Measurements from ENCODE around the gene TFF3.

Gene TFF3

DNA sequence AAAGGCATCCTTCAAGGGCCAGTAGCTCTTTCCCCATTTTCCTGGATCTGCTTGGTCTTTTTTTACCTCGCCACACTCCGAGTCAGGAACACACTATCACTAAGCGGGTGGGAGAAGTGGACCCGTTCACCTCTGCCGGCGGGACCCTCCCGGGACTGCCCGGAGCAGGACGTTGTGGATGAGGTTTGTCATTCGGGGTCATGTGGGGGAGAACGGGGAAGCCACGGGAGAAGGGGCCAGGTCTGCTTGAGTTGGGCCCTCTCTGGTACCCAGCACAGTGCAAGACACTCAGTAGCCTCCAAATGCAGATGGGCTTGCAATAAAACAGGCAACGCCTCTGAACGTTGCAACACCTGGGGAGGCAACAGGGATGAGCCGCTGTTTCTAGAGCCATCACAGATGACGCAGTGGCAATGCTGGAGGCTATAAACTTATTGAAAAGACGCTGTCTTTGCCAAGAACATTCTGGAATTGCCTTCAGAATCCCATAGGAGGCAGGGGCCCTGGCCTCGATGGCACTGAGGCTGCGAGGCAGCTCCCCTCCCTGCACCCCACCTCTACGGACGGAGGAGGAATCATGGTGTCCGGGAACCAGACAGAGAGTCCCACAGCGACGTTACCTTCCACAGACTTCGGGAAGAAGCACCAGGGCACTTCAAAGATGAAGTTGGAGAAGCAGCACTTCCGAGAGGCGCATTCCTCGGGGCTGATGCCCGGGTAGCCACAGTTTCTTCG lies 31.8 kb upstream of the TFF3 start:
- peaks cover 4% of the 10 kb centered on the region for H3K4me1 ChIP-seq (ENCODE audit: control insufficient read depth, insufficient read depth, low read depth, low read length)
- no peak overlapping the region for H2BK12ac ChIP-seq (ENCODE audit: low read length in 2 of 2)
- H3K4me3 ChIP-seq (ENCODE audit: insufficient read depth in 1 of 2, low read depth in 1 of 2, low read length in 2 of 2): no peak overlapping the region
- WGBS: 90% methylated on average over 30 of the region's 30 CpGs
- H3K9ac ChIP-seq (ENCODE audit: low read length): no peak overlapping the region
- no peaks in the 10 kb centered on the region for H3K36me3 ChIP-seq (ENCODE audit: control insufficient read depth in 1 of 2, insufficient read depth in 2 of 2, low read depth in 1 of 2, low read length in 2 of 2)
- no peak overlapping the region for H3K4me2 ChIP-seq (ENCODE audit: low read length, poor library complexity, severe bottlenecking)
- no peak overlapping the region for H2BK120ac ChIP-seq (ENCODE audit: low read depth, low read length)
- no peak overlapping the region for H2BK15ac ChIP-seq (ENCODE audit: low read depth, poor library complexity, severe bottlenecking)
- no peaks in the 10 kb centered on the region for H3K79me1 ChIP-seq (replicated peaks; ENCODE audit: low read length, poor library complexity, severe bottlenecking)
- H3K9me3 ChIP-seq (ENCODE audit: control insufficient read depth, low read length): no peaks in the 10 kb centered on the region
- H3K18ac ChIP-seq (ENCODE audit: low read depth in 1 of 2, low read length in 2 of 2): no peak overlapping the region
- peaks cover 13 to 19% of the 10 kb centered on the region in 2 experiments for H3K27me3 ChIP-seq (ENCODE audit: control insufficient read depth in 1 of 2, insufficient read depth in 1 of 2, low read length in 2 of 2)
- H3K4ac ChIP-seq (ENCODE audit: low read depth in 1 of 2, low read length in 2 of 2): no peak overlapping the region
- H4K91ac ChIP-seq (ENCODE audit: low read length): no peak overlapping the region
- no peak overlapping the region for H4K8ac ChIP-seq (ENCODE audit: low read length)
- no peak overlapping the region for H2BK5ac ChIP-seq (ENCODE audit: low read depth, low read length, poor library complexity, severe bottlenecking)
- H3K27ac ChIP-seq (ENCODE audit: low read length, poor library complexity, severe bottlenecking): no peak overlapping the region
- DNase-seq: no peak
- H3K23ac ChIP-seq (ENCODE audit: low read length in 2 of 2): no peak overlapping the region
- no peak overlapping the region for H2AFZ ChIP-seq (ENCODE audit: low read depth, low read length)
- no peak overlapping the region for H3K14ac ChIP-seq (ENCODE audit: low read length in 2 of 2)
- H2AK5ac ChIP-seq (ENCODE audit: low read length, severe bottlenecking): no peak overlapping the region

DNA sequence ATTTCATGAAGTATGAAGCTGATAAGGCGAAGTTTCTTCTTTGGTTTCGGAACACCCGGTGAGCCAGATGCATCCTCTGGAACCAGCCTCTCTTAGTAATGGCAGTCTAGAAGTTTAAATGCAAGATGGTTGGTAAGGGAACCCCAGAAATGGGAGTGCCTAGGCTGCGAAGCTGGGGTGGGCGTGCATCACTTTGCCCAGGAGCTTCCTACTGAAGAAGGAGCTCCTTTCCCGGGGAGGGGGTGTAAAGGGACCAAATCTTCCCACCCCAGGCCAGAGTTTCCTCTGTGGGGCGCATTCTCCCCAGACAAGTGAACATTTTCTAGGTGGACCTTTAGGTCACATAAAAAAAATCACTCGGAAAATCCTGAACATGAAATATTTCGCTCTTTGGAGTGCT lies 31.2 kb upstream of the TFF3 start:
- H3K4me3 ChIP-seq (ENCODE audit: insufficient read depth in 1 of 2, low read depth in 1 of 2, low read length in 2 of 2): no peak overlapping the region
- H2AK5ac ChIP-seq (ENCODE audit: low read length, severe bottlenecking): no peak overlapping the region
- no peak overlapping the region for H4K91ac ChIP-seq (ENCODE audit: low read length)
- no peak for DNase-seq
- no peaks in the 10 kb centered on the region for H3K9me3 ChIP-seq (ENCODE audit: control insufficient read depth, low read length)
- no peak overlapping the region for H3K4me2 ChIP-seq (ENCODE audit: low read length, poor library complexity, severe bottlenecking)
- no peaks in the 10 kb centered on the region for H3K79me1 ChIP-seq (replicated peaks; ENCODE audit: low read length, poor library complexity, severe bottlenecking)
- H4K8ac ChIP-seq (ENCODE audit: low read length): no peak overlapping the region
- no peak overlapping the region for H3K9ac ChIP-seq (ENCODE audit: low read length)
- H3K18ac ChIP-seq (ENCODE audit: low read depth in 1 of 2, low read length in 2 of 2): no peak overlapping the region
- no peak overlapping the region for H2AFZ ChIP-seq (ENCODE audit: low read depth, low read length)
- H2BK15ac ChIP-seq (ENCODE audit: low read depth, poor library complexity, severe bottlenecking): no peak overlapping the region
- peaks cover 4% of the 10 kb centered on the region for H3K4me1 ChIP-seq (ENCODE audit: control insufficient read depth, insufficient read depth, low read depth, low read length)
- no peak overlapping the region for H2BK12ac ChIP-seq (ENCODE audit: low read length in 2 of 2)
- H3K36me3 ChIP-seq (ENCODE audit: control insufficient read depth in 1 of 2, insufficient read depth in 2 of 2, low read depth in 1 of 2, low read length in 2 of 2): no peaks in the 10 kb centered on the region
- WGBS: 85% methylated on average over 9 of the region's 9 CpGs
- H2BK5ac ChIP-seq (ENCODE audit: low read depth, low read length, poor library complexity, severe bottlenecking): no peak overlapping the region
- H3K14ac ChIP-seq (ENCODE audit: low read length in 2 of 2): no peak overlapping the region
- H3K4ac ChIP-seq (ENCODE audit: low read depth in 1 of 2, low read length in 2 of 2): no peak overlapping the region
- no peak overlapping the region for H3K27ac ChIP-seq (ENCODE audit: low read length, poor library complexity, severe bottlenecking)
- no peak overlapping the region for H2BK120ac ChIP-seq (ENCODE audit: low read depth, low read length)
- H3K23ac ChIP-seq (ENCODE audit: low read length in 2 of 2): no peak overlapping the region
- peaks cover 13 to 15% of the 10 kb centered on the region in 2 experiments for H3K27me3 ChIP-seq (ENCODE audit: control insufficient read depth in 1 of 2, insufficient read depth in 1 of 2, low read length in 2 of 2)

DNA sequence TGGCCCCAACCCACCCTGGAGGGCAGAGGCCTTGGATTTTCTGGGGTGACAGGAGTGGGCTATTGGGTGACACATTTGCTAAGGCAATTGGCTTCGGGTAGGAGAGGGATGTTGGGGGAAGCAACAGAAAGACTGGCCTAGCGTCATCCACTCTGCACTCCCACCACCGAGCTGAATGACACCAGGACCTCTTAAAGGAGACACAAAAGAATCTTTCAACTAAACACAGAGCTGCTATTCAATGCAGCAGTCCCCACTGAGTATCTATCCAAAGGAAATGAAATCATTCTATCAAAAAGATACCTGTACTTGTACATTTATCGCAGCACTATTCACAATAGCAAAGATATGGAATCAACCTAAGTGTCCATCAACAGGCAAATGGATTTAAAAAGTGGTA lies 29.4 kb upstream of the TFF3 start:
- Histone ChIP-seq H3K4ac (ENCODE audit: low read depth in 1 of 2, low read length in 2 of 2) (no peak overlapping the region), H3K14ac (ENCODE audit: low read length in 2 of 2) (no peak overlapping the region), H3K27ac (ENCODE audit: low read length, poor library complexity, severe bottlenecking) (no peak overlapping the region), H2AK5ac (ENCODE audit: low read length, severe bottlenecking) (no peak overlapping the region), H3K23ac (ENCODE audit: low read length in 2 of 2) (no peak overlapping the region), H3K9me3 (ENCODE audit: control insufficient read depth, low read length) (no peaks in the 10 kb centered on the region), H4K8ac (ENCODE audit: low read length) (no peak overlapping the region), H3K18ac (ENCODE audit: low read depth in 1 of 2, low read length in 2 of 2) (no peak overlapping the region), H3K4me1 (ENCODE audit: control insufficient read depth, insufficient read depth, low read depth, low read length) (no peaks in the 10 kb centered on the region), H2BK15ac (ENCODE audit: low read depth, poor library complexity, severe bottlenecking) (no peak overlapping the region), H2AFZ (ENCODE audit: low read depth, low read length) (no peak overlapping the region), H3K4me2 (ENCODE audit: low read length, poor library complexity, severe bottlenecking) (no peak overlapping the region), H3K79me1 (replicated peaks; ENCODE audit: low read length, poor library complexity, severe bottlenecking) (no peaks in the 10 kb centered on the region), H2BK12ac (ENCODE audit: low read length in 2 of 2) (no peak overlapping the region), H3K4me3 (ENCODE audit: insufficient read depth in 1 of 2, low read depth in 1 of 2, low read length in 2 of 2) (no peak overlapping the region), H4K91ac (ENCODE audit: low read length) (no peak overlapping the region), H2BK5ac (ENCODE audit: low read depth, low read length, poor library complexity, severe bottlenecking) (no peak overlapping the region), H2BK120ac (ENCODE audit: low read depth, low read length) (no peak overlapping the region), H3K36me3 (ENCODE audit: control insufficient read depth in 1 of 2, insufficient read depth in 2 of 2, low read depth in 1 of 2, low read length in 2 of 2) (no peaks in the 10 kb centered on the region), H3K9ac (ENCODE audit: low read length) (no peak overlapping the region), H3K27me3 (ENCODE audit: control insufficient read depth in 1 of 2, insufficient read depth in 1 of 2, low read length in 2 of 2) (peaks cover 9 to 17% of the 10 kb centered on the region in 2 experiments)
- DNase-seq: no peak
- 60% methylated on average over 3 of the region's 4 CpGs for WGBS

DNA sequence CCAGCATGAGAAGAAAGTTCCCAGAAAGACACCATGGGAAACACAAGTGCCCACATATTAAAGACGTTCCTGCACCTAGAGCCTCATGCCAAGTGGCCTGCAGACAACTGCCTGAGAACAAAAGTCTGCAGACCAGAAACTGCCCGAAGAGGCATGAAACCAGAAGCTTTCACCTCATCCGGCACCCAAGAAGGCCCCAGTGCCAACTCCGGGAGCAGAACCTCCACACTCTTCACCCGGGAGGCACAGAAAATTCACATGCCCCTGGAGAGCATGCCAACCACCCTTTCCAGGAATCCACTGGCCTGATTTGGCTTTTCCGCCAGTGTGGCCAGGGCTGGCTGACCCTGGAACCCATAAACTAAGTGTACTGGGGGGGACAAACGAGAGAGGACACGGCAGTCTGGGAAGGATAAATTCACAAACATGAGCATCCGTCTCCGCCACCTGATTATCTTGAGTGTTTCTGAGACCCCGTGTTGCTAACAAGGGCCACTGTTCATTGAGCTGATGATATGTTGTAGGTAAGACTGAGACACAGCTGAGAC lies 28.8 kb upstream of the TFF3 start:
- Histone ChIP-seq H3K23ac (ENCODE audit: low read length in 2 of 2) (no peak overlapping the region), H3K18ac (ENCODE audit: low read depth in 1 of 2, low read length in 2 of 2) (no peak overlapping the region), H3K14ac (ENCODE audit: low read length in 2 of 2) (no peak overlapping the region)

More for the DNA sequence above, 28.8 kb upstream of the TFF3 start:
- Histone ChIP-seq H3K9me3 (ENCODE audit: control insufficient read depth, low read length) (no peaks in the 10 kb centered on the region), H2AFZ (ENCODE audit: low read depth, low read length) (no peak overlapping the region), H3K4ac (ENCODE audit: low read depth in 1 of 2, low read length in 2 of 2) (no peak overlapping the region), H3K4me3 (ENCODE audit: insufficient read depth in 1 of 2, low read depth in 1 of 2, low read length in 2 of 2) (no peak overlapping the region), H3K27me3 (ENCODE audit: control insufficient read depth in 1 of 2, insufficient read depth in 1 of 2, low read length in 2 of 2) (peaks cover 9 to 22% of the 10 kb centered on the region in 2 experiments), H4K8ac (ENCODE audit: low read length) (no peak overlapping the region), H3K36me3 (ENCODE audit: control insufficient read depth in 1 of 2, insufficient read depth in 2 of 2, low read depth in 1 of 2, low read length in 2 of 2) (no peaks in the 10 kb centered on the region), H3K79me1 (replicated peaks; ENCODE audit: low read length, poor library complexity, severe bottlenecking) (no peaks in the 10 kb centered on the region), H2BK12ac (ENCODE audit: low read length in 2 of 2) (no peak overlapping the region), H3K27ac (ENCODE audit: low read length, poor library complexity, severe bottlenecking) (no peak overlapping the region), H2BK120ac (ENCODE audit: low read depth, low read length) (no peak overlapping the region), H2AK5ac (ENCODE audit: low read length, severe bottlenecking) (no peak overlapping the region), H2BK15ac (ENCODE audit: low read depth, poor library complexity, severe bottlenecking) (no peak overlapping the region), H3K4me1 (ENCODE audit: control insufficient read depth, insufficient read depth, low read depth, low read length) (no peaks in the 10 kb centered on the region), H2BK5ac (ENCODE audit: low read depth, low read length, poor library complexity, severe bottlenecking) (no peak overlapping the region), H3K9ac (ENCODE audit: low read length) (no peak overlapping the region), H3K4me2 (ENCODE audit: low read length, poor library complexity, severe bottlenecking) (no peak overlapping the region), H4K91ac (ENCODE audit: low read length) (no peak overlapping the region)
- no peak for DNase-seq
- WGBS: 81% methylated on average over 11 of the region's 11 CpGs

Measured in mesenchymal stem cell (in vitro differentiated cells and primary cell).